ENCODE measurements around the gene EME2. TPM values are rescaled to one million over a fixed set of nuclear protein-coding genes. Genes with fewer than 3 reads are reported as not detected.

Gene EME2
- total and polyA plus RNA-seq, 2 donors (not counting 1 experiment from before 2014, with no cell fraction given): 34.6 to 42.5 TPM

GRCh38 chr16:1773703-1774447 is 1.3 kb downstream of the EME2 start:
- peak overlapping the region; percentile 99 for H3K4me2 ChIP-seq (replicated peaks; ENCODE audit: low read depth, low read length, poor library complexity, severe bottlenecking)
- H3K27ac ChIP-seq (ENCODE audit: low read length in 2 of 2): peak overlapping the region; percentile 22 to 90
- no peak for TF ChIP-seq EZH2 (IDR thresholded peaks at IDR 0.05; ENCODE audit: borderline replicate concordance, insufficient read depth, low read depth, low read length, poor library complexity, severe bottlenecking)
- no peak for TF ChIP-seq CTCF (IDR thresholded peaks at IDR 0.05)
- Mint-ChIP-seq H3K9me3 (ENCODE audit: insufficient read depth) (no peaks in the 10 kb centered on the region), H3K27me3 (no peaks in the 10 kb centered on the region), H3K4me1 (peaks cover 27% of the 10 kb centered on the region), H3K27ac (peak overlapping the region; percentile 97), H3K4me3 (peak overlapping the region; percentile 95)
- H2AFZ ChIP-seq (ENCODE audit: insufficient read depth, low read depth, low read length, poor library complexity, severe bottlenecking): peak overlapping the region; percentile 81
- H4K20me1 ChIP-seq (ENCODE audit: control insufficient read depth, insufficient read depth, low read length, poor library complexity, severe bottlenecking): peaks cover 67% of the 10 kb centered on the region
- peak overlapping the region; percentile 53 to 87 (median 82) for H3K4me3 ChIP-seq (ENCODE audit: control extremely low read depth in 1 of 5, extremely low read depth in 1 of 5, insufficient read depth in 1 of 5, low read depth in 2 of 5, low read length in 4 of 5)
- 10% methylated on average over 42 of the region's 45 CpGs for WGBS (ENCODE audit: insufficient coverage)
- peak overlapping the region; percentile 84 for H3K9ac ChIP-seq (ENCODE audit: low read length)
- DNase-seq (no peak), ATAC-seq (ENCODE audit: low read depth) (no peak)
- peaks cover 22 to 41% of the 10 kb centered on the region in 2 donors for H3K4me1 ChIP-seq (ENCODE audit: control insufficient read depth in 2 of 2, insufficient read depth in 2 of 2, low read length in 2 of 2)
- H3K27me3 ChIP-seq (replicated peaks in 1 of 4; ENCODE audit: control extremely low read depth in 1 of 4, control insufficient read depth in 3 of 4, insufficient read depth in 4 of 4, low read length in 3 of 4): no peaks in the 10 kb centered on the region
- H3K79me2 ChIP-seq (ENCODE audit: control insufficient read depth, insufficient read depth, low read length): peaks cover 31% of the 10 kb centered on the region
- intact Hi-C loops (cut with micrococcal nuclease): loop anchor here (1.0 to 5.0 kb wide), 5 partner anchors 8 to 362 kb away; partner anchors contain the start of genes FAHD1, HAGH, MAPK8IP3 and NUBP2
- ChIA-PET POLR2A (interaction anchor here (1.0 to 4.4 kb wide), 3 partner anchors 9 to 69 kb away, joined by 3 to 27 read pairs (median 3); partner anchors contain the start of genes NUBP2 and SPSB3), CTCF (interaction anchor here (0.8 to 1.5 kb wide), 3 partner anchors 9 to 367 kb away, joined by 3 to 9 read pairs (median 3); partner anchors contain the start of genes NUBP2, RPS2 and SPSB3)
- H3K36me3 ChIP-seq (replicated peaks in 1 of 2; ENCODE audit: control extremely low read depth in 1 of 2, control insufficient read depth in 1 of 2, extremely low read depth in 1 of 2, insufficient read depth in 2 of 2, low read length in 1 of 2): peaks cover 0 to 23% of the 10 kb centered on the region in 2 experiments
- H3K9me3 ChIP-seq (ENCODE audit: control extremely low read depth in 1 of 3, control insufficient read depth in 2 of 3, insufficient read depth in 1 of 3, low read length in 2 of 3): no peaks in the 10 kb centered on the region

- Mint-ChIP-seq H3K4me1 (peaks cover 27% of the 10 kb centered on the region), H3K27me3 (no peaks in the 10 kb centered on the region), H3K27ac (no peak overlapping the region), H3K9me3 (ENCODE audit: insufficient read depth) (no peaks in the 10 kb centered on the region), H3K4me3 (peak overlapping the region; percentile 95)
- H3K4me1 ChIP-seq (ENCODE audit: control insufficient read depth in 2 of 2, insufficient read depth in 2 of 2, low read length in 2 of 2): peaks cover 22 to 41% of the 10 kb centered on the region in 2 donors
- H3K27me3 ChIP-seq (replicated peaks in 1 of 4; ENCODE audit: control extremely low read depth in 1 of 4, control insufficient read depth in 3 of 4, insufficient read depth in 4 of 4, low read length in 3 of 4): no peaks in the 10 kb centered on the region
- no peaks in the 10 kb centered on the region for H3K9me3 ChIP-seq (ENCODE audit: control extremely low read depth in 1 of 3, control insufficient read depth in 2 of 3, insufficient read depth in 1 of 3, low read length in 2 of 3)
- H3K79me2 ChIP-seq (ENCODE audit: control insufficient read depth, insufficient read depth, low read length): peaks cover 31% of the 10 kb centered on the region
- no peak overlapping the region for H3K9ac ChIP-seq (ENCODE audit: low read length)
- peak overlapping the region; percentile 99 for H3K4me2 ChIP-seq (replicated peaks; ENCODE audit: low read depth, low read length, poor library complexity, severe bottlenecking)
- intact Hi-C loops (cut with micrococcal nuclease): loop anchor here (5.0 kb wide), 2 partner anchors 153 to 362 kb away; partner anchors contain the start of gene UNKL
- ATAC-seq (ENCODE audit: low read depth): no peak
- no peak overlapping the region for H3K27ac ChIP-seq (ENCODE audit: low read length in 2 of 2)
- peaks cover 71% of the 10 kb centered on the region for H4K20me1 ChIP-seq (ENCODE audit: control insufficient read depth, insufficient read depth, low read length, poor library complexity, severe bottlenecking)
- no peak overlapping the region for H2AFZ ChIP-seq (ENCODE audit: insufficient read depth, low read depth, low read length, poor library complexity, severe bottlenecking)
- TF ChIP-seq CTCF (IDR thresholded peaks at IDR 0.05): no peak
- TF ChIP-seq EZH2 (IDR thresholded peaks at IDR 0.05; ENCODE audit: borderline replicate concordance, insufficient read depth, low read depth, low read length, poor library complexity, severe bottlenecking): no peak
- peaks cover 0 to 26% of the 10 kb centered on the region in 2 experiments for H3K36me3 ChIP-seq (replicated peaks in 1 of 2; ENCODE audit: control extremely low read depth in 1 of 2, control insufficient read depth in 1 of 2, extremely low read depth in 1 of 2, insufficient read depth in 2 of 2, low read length in 1 of 2)
- ChIA-PET POLR2A (interaction anchor here (1.0 to 4.4 kb wide), 2 partner anchors 8 to 53 kb away, joined by 3 to 27 read pairs; partner anchors contain the start of genes NUBP2 and SPSB3), CTCF (interaction anchor here (0.8 to 1.5 kb wide), 3 partner anchors 9 to 367 kb away, joined by 3 to 9 read pairs (median 3); partner anchors contain the start of genes NUBP2, RPS2 and SPSB3)
- H3K4me3 ChIP-seq (ENCODE audit: control extremely low read depth in 1 of 5, extremely low read depth in 1 of 5, insufficient read depth in 1 of 5, low read depth in 2 of 5, low read length in 4 of 5): no peak overlapping the region
- WGBS (ENCODE audit: insufficient coverage): 90% methylated on average over 7 of the region's 7 CpGs
- no peak for DNase-seq
These were observed 1.8 kb downstream of the EME2 start for GRCh38 chr16:1774448-1774780.

Measured in B cell (primary cell).